IMR-90 (cell line): Measurements from ENCODE around the gene AKR7A2. TPM values are rescaled to one million over a fixed set of nuclear protein-coding genes. Genes with fewer than 3 reads are reported as not detected.

Source experiments
- ATAC-seq: fragments of 200-7000 bp; cut with Tn5 transposase; 2 replicates; pipeline ENCODE4 v1.9.1; 2020; ENCODE audit warnings: low read depth, mild to moderate bottlenecking, moderate library complexity
- BruUV-seq: library from RNA; stranded (reverse); fragments of 400-500 nt; replicated peaks from 2 replicates; lab custom pipeline; 2021; lab: Mats Ljungman, UMichigan
- CTCF ChIA-PET: fragments of 300-600 bp; formaldehyde crosslinking; extraction: SDS; loops from one replicate; lab custom pipeline; 2021; ENCODE audit warnings: antibody characterized with exemption; lab: Yijun Ruan, JAX
- POLR2A ChIA-PET: fragments of 300-600 bp; sonication (Branson Sonifier 250); formaldehyde crosslinking; loops from one replicate; lab custom pipeline; 2022; ENCODE audit warnings: antibody characterized with exemption; ENCODE audit not compliant: unreplicated experiment; lab: Charles Lee
- DNase-seq: peaks from one replicate; pipeline ENCODE4 v3.0.0; 2013
- H2AFZ ChIP-seq: replicated peaks from 2 replicates; pipeline ENCODE3; 2013; ENCODE audit warnings: low read length, mild to moderate bottlenecking; ENCODE audit not compliant: poor library complexity
- H2AK5ac ChIP-seq: 2 replicates; pipeline ENCODE4 v1.6.1; 2013; ENCODE audit warnings: low read depth, low read length, inconsistent platforms
- H2AK9ac ChIP-seq: replicated peaks from 2 replicates; pipeline ENCODE3; 2013; ENCODE audit warnings: mild to moderate bottlenecking, low read depth, low read length, moderate library complexity; ENCODE audit not compliant: poor library complexity
- H2BK120ac ChIP-seq: 2 replicates; pipeline ENCODE4 v1.6.1; 2013; ENCODE audit warnings: low read depth, low read length, inconsistent platforms
- H2BK15ac ChIP-seq: 3 replicates; pipeline ENCODE4 v1.6.1; 2013; ENCODE audit warnings: low read depth, low read length, inconsistent platforms
- H2BK20ac ChIP-seq: 2 replicates; pipeline ENCODE4 v1.6.1; 2013; ENCODE audit warnings: low read depth, mild to moderate bottlenecking, inconsistent platforms, low read length, moderate library complexity
- H2BK5ac ChIP-seq: 2 replicates; pipeline ENCODE4 v1.6.1; 2013; ENCODE audit warnings: mild to moderate bottlenecking, low read depth, low read length, inconsistent platforms; ENCODE audit not compliant: poor library complexity, severe bottlenecking
- H3K14ac ChIP-seq: replicated peaks from 2 replicates; pipeline ENCODE4 v1.6.1; 2013; ENCODE audit warnings: low read depth, low read length, inconsistent platforms
- H3K18ac ChIP-seq: 2 replicates; pipeline ENCODE4 v1.6.1; 2013; ENCODE audit warnings: low read depth, low read length, control low read depth
- H3K23ac ChIP-seq: 2 replicates; pipeline ENCODE4 v1.6.1; 2013; ENCODE audit warnings: low read depth, low read length, inconsistent platforms
- H3K27ac ChIP-seq: 2 replicates; pipeline ENCODE4 v1.5.1; 2013; ENCODE audit warnings: mild to moderate bottlenecking, control low read depth, low read length; ENCODE audit not compliant: insufficient read depth
- H3K27me3 ChIP-seq: 2 replicates; pipeline ENCODE4 v1.6.1; 2013; ENCODE audit warnings: low read length; ENCODE audit not compliant: control insufficient read depth, insufficient read depth
- H3K36me3 ChIP-seq: 2 replicates; pipeline ENCODE4 v1.6.1; 2013; ENCODE audit warnings: low read length, mixed read lengths; ENCODE audit not compliant: control insufficient read depth, insufficient read depth
- H3K4ac ChIP-seq: 2 replicates; pipeline ENCODE4 v1.6.1; 2013; ENCODE audit warnings: low read depth, low read length, inconsistent platforms
- H3K4me1 ChIP-seq: 2 replicates; pipeline ENCODE4 v1.6.1; 2013; ENCODE audit warnings: low read length, mixed read lengths; ENCODE audit not compliant: control insufficient read depth, insufficient read depth
- H3K4me2 ChIP-seq: 2 replicates; pipeline ENCODE4 v1.6.1; 2013; ENCODE audit warnings: low read depth, mild to moderate bottlenecking, control low read depth, low read length, moderate library complexity
- H3K4me3 ChIP-seq: 2 replicates; pipeline ENCODE4 v1.5.1; 2013; ENCODE audit warnings: low read depth, mild to moderate bottlenecking, control low read depth, low read length, moderate library complexity; ENCODE audit not compliant: insufficient read depth
- H3K56ac ChIP-seq: 2 replicates; pipeline ENCODE4 v1.6.1; 2013; ENCODE audit warnings: low read length, inconsistent platforms; ENCODE audit not compliant: insufficient read depth; ENCODE audit errors: extremely low read depth
- H3K79me1 ChIP-seq, 2 experiments: 2 replicates each; pipeline ENCODE4 v1.6.1; 2013; ENCODE audit warnings: low read length in 2 of 2, inconsistent platforms in 1 of 2, low read depth in 1 of 2
- H3K9ac ChIP-seq: 2 replicates; pipeline ENCODE4 v1.6.1; 2013; ENCODE audit warnings: low read depth, low read length, control low read depth
- H3K9me1 ChIP-seq: 2 replicates; pipeline ENCODE4 v1.6.1; 2013; ENCODE audit warnings: low read length, inconsistent platforms; ENCODE audit not compliant: insufficient read depth
- H3K9me3 ChIP-seq: 2 replicates; pipeline ENCODE4 v1.6.1; 2013; ENCODE audit warnings: low read length; ENCODE audit not compliant: control insufficient read depth, insufficient read depth
- H4K20me1 ChIP-seq: 2 replicates; pipeline ENCODE4 v1.6.1; 2013; ENCODE audit warnings: low read length, inconsistent platforms; ENCODE audit not compliant: insufficient read depth
- H4K5ac ChIP-seq: 2 replicates; pipeline ENCODE4 v1.6.1; 2013; ENCODE audit warnings: mild to moderate bottlenecking, low read depth, low read length, control low read depth
- H4K8ac ChIP-seq, 2 experiments: 2 replicates each; pipeline ENCODE4 v1.6.1; 2013; ENCODE audit warnings: low read depth in 2 of 2, low read length in 2 of 2, control low read depth in 1 of 2, inconsistent platforms in 1 of 2
- H4K91ac ChIP-seq: 2 replicates; pipeline ENCODE4 v1.6.1; 2013; ENCODE audit warnings: low read depth, low read length, inconsistent platforms; ENCODE audit not compliant: insufficient read depth
- BHLHE40 ChIP-seq: fragments of 150-350 bp; IDR thresholded peaks from 2 replicates; pipeline ENCODE4 v1.6.1; 2016; ENCODE audit warnings: mild to moderate bottlenecking, low read depth, low read length
- CHD1 ChIP-seq: IDR thresholded peaks from 2 replicates; pipeline ENCODE4 v1.6.1; 2012; ENCODE audit warnings: low read depth, low read length, improper control_type of control experiment
- MXI1 ChIP-seq: IDR thresholded peaks from 2 replicates; pipeline ENCODE4 v1.6.1; 2012; ENCODE audit warnings: low read depth, mild to moderate bottlenecking, low read length, moderate library complexity, borderline replicate concordance
- NFE2L2 ChIP-seq: fragments of 150-350 bp; IDR thresholded peaks from 2 replicates; pipeline ENCODE4 v1.6.1; 2016; ENCODE audit warnings: low read depth, mild to moderate bottlenecking, low read length
- POLR2A ChIP-seq: IDR thresholded peaks from 2 replicates; pipeline ENCODE4 v1.6.1; 2012; ENCODE audit warnings: mild to moderate bottlenecking, low read depth, low read length
- RAD21 ChIP-seq: IDR thresholded peaks from 2 replicates; pipeline ENCODE4 v1.6.1; 2012; ENCODE audit warnings: low read length, improper control_type of control experiment
- WGBS, 2 experiments: methylation state at CpG; one replicate each; pipeline versions ENCODE4 v1.1.5 to v1.1.7; 2013; ENCODE audit warnings: missing lambda C conversion rate in 2 of 2; ENCODE audit not compliant: insufficient read length in 1 of 2; ENCODE audit errors: extremely low coverage in 2 of 2; 5-methylcytosine and 5-hydroxymethylcytosine counted together
- dilution Hi-C: fragments of 300-500 bp; cut with HindIII; formaldehyde crosslinking; loops from one replicate; pipeline ENCODE4 v1.14.3; 2018; ENCODE audit warnings: low sequenced_read_pairs; ENCODE audit not compliant: unreplicated experiment
- in situ Hi-C: fragments of 300-500 bp; cut with MboI; formaldehyde crosslinking; loops from 3 replicates; pipeline ENCODE4 v1.14.3; 2019; ENCODE audit warnings: low sequenced_read_pairs, inconsistent platforms, mixed read lengths
- intact Hi-C: fragments of 100-400 bp; cut with micrococcal nuclease; formaldehyde crosslinking; loops from 2 replicates; pipeline ENCODE4 v1.10.0; 2022
- polyA plus RNA-seq, 3 experiments: library from polyadenylated mRNA; depleted of rRNA; stranded (reverse); fragments of >200 nt; gene quantifications; 2 replicates each; pipeline ENCODE4 v1.2.3, GENCODE V29; 2012; ENCODE audit warnings: low replicate concordance in 1 of 3
- total RNA-seq: library from RNA; depleted of rRNA; stranded (reverse); fragments of >200 nt; gene quantifications from 2 replicates; pipeline ENCODE4 v1.2.3, GENCODE V29; 2012

The AKR7A2 gene
- total and polyA plus RNA-seq, 2 of the 4 experiments (the other 2 are of a cell fraction), result 55.8 to 60.2 TPM

DNA sequence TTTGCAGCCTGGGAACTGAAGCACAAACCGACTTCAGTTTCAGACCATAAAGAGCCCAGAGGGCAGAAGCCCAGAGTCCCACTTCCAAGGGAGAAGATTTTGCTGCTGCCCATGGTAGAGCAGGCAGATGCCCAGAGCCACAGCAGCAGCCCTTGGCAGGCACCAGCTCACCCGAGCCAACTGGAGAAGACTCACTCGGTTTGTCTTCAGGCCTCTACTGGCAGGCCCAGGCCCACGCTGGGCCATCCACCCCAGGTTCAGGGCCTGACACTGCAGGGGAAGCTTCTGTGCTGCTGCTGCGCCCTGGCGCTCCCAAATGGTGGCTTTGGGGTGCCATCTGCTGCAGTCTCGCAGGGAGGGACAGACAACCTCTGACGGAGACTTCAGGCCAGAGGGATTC lies 33.4 kb upstream of the AKR7A2 start:
- in situ Hi-C loops (no loop called here), intact Hi-C loops (loop anchor here (5.0 kb wide), 1 partner anchor 122 kb away; no protein-coding TSS in a partner anchor), dilution Hi-C loops (no loop called here)
- no peak overlapping the region for H3K18ac ChIP-seq
- H3K4me3 ChIP-seq, result no peak overlapping the region
- no peaks in the 10 kb centered on the region; the same call in 1 of the 2 replicates for H3K4me1 ChIP-seq
- TF ChIP-seq POLR2A, result no peak
- no peak for TF ChIP-seq CHD1
- no peak for TF ChIP-seq BHLHE40
- no peak for TF ChIP-seq RAD21
- no peak for TF ChIP-seq MXI1
- no peak for TF ChIP-seq NFE2L2
- H2AFZ ChIP-seq, result no peak overlapping the region
- H2BK20ac ChIP-seq, result no peak overlapping the region
- WGBS, 2 experiments, result 93% methylated on average over 6 of the region's 8 CpGs; no CpG with 5 or more reads in 1 of the 2 experiments
- peaks cover 53% of the 10 kb centered on the region for H4K20me1 ChIP-seq
- H3K79me1 ChIP-seq, result peaks cover 21 to 56% of the 10 kb centered on the region in 2 experiments
- H4K8ac ChIP-seq, result no peak overlapping the region
- H2BK120ac ChIP-seq, result no peak overlapping the region
- H2BK15ac ChIP-seq, result no peak overlapping the region
- H2BK5ac ChIP-seq, result no peak overlapping the region
- H3K9ac ChIP-seq, result no peak overlapping the region
- no peak overlapping the region for H2AK9ac ChIP-seq
- no peak overlapping the region for H3K56ac ChIP-seq
- H4K91ac ChIP-seq, result no peak overlapping the region
- H3K36me3 ChIP-seq, result peaks cover 78% of the 10 kb centered on the region
- no peaks in the 10 kb centered on the region for H3K27me3 ChIP-seq
- no peak overlapping the region for H2AK5ac ChIP-seq
- ATAC-seq (no peak), DNase-seq (no peak)
- no peak overlapping the region for H3K27ac ChIP-seq
- H3K4ac ChIP-seq, result no peak overlapping the region
- no peak overlapping the region for H3K4me2 ChIP-seq
- H3K9me1 ChIP-seq, result peaks cover 6% of the 10 kb centered on the region; the same call in 1 of the 2 replicates
- BruUV-seq, result no TSS peak
- H3K9me3 ChIP-seq, result no peaks in the 10 kb centered on the region
- POLR2A ChIA-PET, result no interaction called here
- H3K14ac ChIP-seq, result no peak overlapping the region
- CTCF ChIA-PET, result no interaction called here
- H3K23ac ChIP-seq, result no peak overlapping the region
- H4K5ac ChIP-seq, result no peak overlapping the region
